HepG2 (cell line): ENCODE measurements around the gene DDAH2. TPM values are rescaled to one million over a fixed set of nuclear protein-coding genes. Genes with fewer than 3 reads are reported as not detected.

Source experiments
- CENPT ChIP-seq: sonication (generic); formaldehyde crosslinking; IDR thresholded peaks from 2 replicates; pipeline ENCODE4 v1.8.0; 2022; ENCODE audit warnings: low read depth, mild to moderate bottlenecking, moderate library complexity, missing genetic modification reagents
- FOXK1 ChIP-seq: sonication (generic); formaldehyde crosslinking; IDR thresholded peaks from 2 replicates; pipeline ENCODE4 v1.4.0; 2020; ENCODE audit warnings: low read depth, missing genetic modification reagents, borderline replicate concordance
- GLMP ChIP-seq: sonication (generic); formaldehyde crosslinking; IDR thresholded peaks from 2 replicates; pipeline ENCODE4 v1.9.0; 2021; ENCODE audit warnings: missing genetic modification reagents, mild to moderate bottlenecking, borderline replicate concordance
- GMEB1 ChIP-seq: sonication (generic); formaldehyde crosslinking; IDR thresholded peaks from 2 replicates; pipeline ENCODE4 v1.5.1; 2020; ENCODE audit warnings: missing genetic modification reagents, mild to moderate bottlenecking, borderline replicate concordance
- HMGXB3 ChIP-seq: sonication (generic); formaldehyde crosslinking; IDR thresholded peaks from 2 replicates; pipeline ENCODE4 v1.4.0; 2020; ENCODE audit warnings: missing genetic modification reagents, borderline replicate concordance
- HOMEZ ChIP-seq: IDR thresholded peaks from 2 replicates; pipeline ENCODE4 v1.6.1; 2016; ENCODE audit warnings: low read depth
- REPIN1 ChIP-seq: sonication (generic); formaldehyde crosslinking; IDR thresholded peaks from 2 replicates; pipeline ENCODE4 v1.8.0; 2022; ENCODE audit warnings: missing genetic modification reagents, low read depth, mild to moderate bottlenecking, borderline replicate concordance
- RFX3 ChIP-seq: IDR thresholded peaks from 2 replicates; pipeline ENCODE4 v1.6.1; 2016; ENCODE audit warnings: missing biosample characterization, missing genetic modification reagents
- SCMH1 ChIP-seq: sonication (generic); formaldehyde crosslinking; IDR thresholded peaks from 2 replicates; pipeline ENCODE4 v1.9.0; 2021; ENCODE audit warnings: missing genetic modification reagents, mild to moderate bottlenecking, borderline replicate concordance
- ZBTB3 ChIP-seq: sonication (generic); formaldehyde crosslinking; IDR thresholded peaks from 2 replicates; pipeline ENCODE4 v1.4.0; 2020; ENCODE audit warnings: low read depth, mild to moderate bottlenecking, moderate library complexity, missing genetic modification reagents, borderline replicate concordance
- ZFP36L1 ChIP-seq: sonication (generic); formaldehyde crosslinking; IDR thresholded peaks from 2 replicates; pipeline ENCODE4 v1.8.0; 2022; ENCODE audit warnings: mild to moderate bottlenecking, missing genetic modification reagents, moderate library complexity
- ZNF441 ChIP-seq: sonication (generic); formaldehyde crosslinking; IDR thresholded peaks from 2 replicates; pipeline ENCODE4 v1.7.0; 2021; ENCODE audit warnings: missing genetic modification reagents, borderline replicate concordance
- ZNF629 ChIP-seq: sonication (generic); formaldehyde crosslinking; conservative IDR thresholded peaks from 2 replicates; pipeline ENCODE4 v1.5.0; 2020; ENCODE audit warnings: missing genetic modification reagents
- polyA plus RNA-seq, 8 experiments: library from polyadenylated mRNA; depleted of rRNA in 3 of 8; stranded (reverse) in 7 of 8; unstranded in 1 of 8; fragments of >200 nt; fragmentation: Illumina TruSeq in 4 of 8; extraction: Trizol in 4 of 8; gene quantifications; 2 replicates each; pipeline versions ENCODE4 v1.2.1 to v1.2.3, GENCODE V29; 2011 to 2016; ENCODE audit warnings: low read depth in 4 of 8, missing spikeins in 1 of 8, mixed read lengths in 1 of 8; ENCODE audit not compliant: insufficient read depth in 1 of 8
- total RNA-seq, 5 experiments: library from RNA; depleted of rRNA; stranded (reverse); fragments of >200 nt; fragmentation: Illumina TruSeq; extraction: Trizol; gene quantifications; 2 replicates each; pipeline ENCODE4 v1.2.3, GENCODE V29; 2016; ENCODE audit warnings: low read depth in 1 of 5
- TF ChIP-seq, protein P1 (sequence below): sonication (generic); formaldehyde crosslinking; IDR thresholded peaks from 2 replicates; pipeline ENCODE4; 2020; ENCODE audit warnings: missing genetic modification reagents, mild to moderate bottlenecking, borderline replicate concordance

Gene DDAH2
- total and polyA plus RNA-seq, 2 of the 13 experiments (the other 11 are each of a cell fraction or from before 2014, with no cell fraction given): 16.4 to 21.1 TPM

DNA sequence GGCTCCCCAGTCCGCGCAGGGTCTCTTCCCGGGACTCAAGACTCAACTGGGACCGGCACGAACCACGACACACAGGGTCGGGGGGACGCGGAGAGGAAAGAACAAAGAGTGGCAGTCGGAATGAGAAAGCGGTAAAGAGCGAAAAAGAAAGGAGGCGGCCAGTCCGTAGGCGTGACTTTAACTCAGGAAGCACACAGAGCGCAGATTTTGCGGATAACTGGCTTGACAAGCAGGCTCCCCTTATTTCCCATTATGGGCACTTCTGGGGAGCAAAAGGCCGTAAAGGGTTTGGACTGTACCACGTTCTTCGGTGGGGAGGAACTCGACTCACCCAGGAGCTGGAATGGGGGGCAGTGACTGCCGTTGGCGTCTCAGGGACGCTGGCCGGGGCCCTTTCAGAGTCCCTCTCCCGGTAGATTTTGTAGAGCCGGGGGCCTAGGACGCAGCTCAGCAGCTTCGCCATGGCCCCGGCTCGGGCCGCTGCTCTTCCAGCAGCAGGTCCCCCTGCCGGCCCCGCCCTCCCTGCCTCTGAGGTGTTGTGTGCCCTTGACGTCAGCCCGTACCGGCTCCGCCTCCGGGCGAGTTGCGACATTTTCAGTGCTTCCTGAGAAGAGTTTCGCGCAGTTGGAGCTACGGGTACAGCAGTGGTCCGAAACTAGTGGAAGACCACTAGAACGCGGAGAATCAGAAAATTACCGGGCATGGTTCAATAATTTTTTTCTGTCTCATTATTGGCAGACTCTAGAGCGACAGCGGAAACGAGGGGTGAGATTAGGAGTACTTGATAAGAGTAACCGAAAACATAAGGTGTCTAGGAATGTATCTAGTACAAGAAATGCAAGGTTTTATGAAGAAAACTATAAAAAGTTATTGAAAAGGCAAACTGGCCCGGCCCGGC is 26.0 kb downstream of the DDAH2 start, which contains the start of gene ABHD16A (continued):
- TF ChIP-seq CENPT (CRISPR knock-in tag) (no peak), HMGXB3 (CRISPR knock-in tag) (peak; percentile 77; the same call in 1 of the 2 replicates), ZFP36L1 (peak; percentile 68; the same call in 1 of the 2 replicates), ZNF629 (CRISPR knock-in tag) (peak; percentile 41), ZBTB3 (CRISPR knock-in tag) (no peak), ZNF441 (peak; percentile 56; the same call in 1 of the 2 replicates), FOXK1 (CRISPR knock-in tag) (peak; percentile 90), RFX3 (CRISPR knock-in tag) (no peak), HOMEZ (CRISPR knock-in tag) (0 out of 2 replicates have a peak, but pooled peaks have one; percentile 72), GLMP (CRISPR knock-in tag) (no peak), REPIN1 (peak; percentile 87; the same call in 1 of the 2 replicates), GMEB1 (CRISPR knock-in tag) (peak; percentile 79), SCMH1 (CRISPR knock-in tag) (no peak)
- TF ChIP-seq, protein P1, sequence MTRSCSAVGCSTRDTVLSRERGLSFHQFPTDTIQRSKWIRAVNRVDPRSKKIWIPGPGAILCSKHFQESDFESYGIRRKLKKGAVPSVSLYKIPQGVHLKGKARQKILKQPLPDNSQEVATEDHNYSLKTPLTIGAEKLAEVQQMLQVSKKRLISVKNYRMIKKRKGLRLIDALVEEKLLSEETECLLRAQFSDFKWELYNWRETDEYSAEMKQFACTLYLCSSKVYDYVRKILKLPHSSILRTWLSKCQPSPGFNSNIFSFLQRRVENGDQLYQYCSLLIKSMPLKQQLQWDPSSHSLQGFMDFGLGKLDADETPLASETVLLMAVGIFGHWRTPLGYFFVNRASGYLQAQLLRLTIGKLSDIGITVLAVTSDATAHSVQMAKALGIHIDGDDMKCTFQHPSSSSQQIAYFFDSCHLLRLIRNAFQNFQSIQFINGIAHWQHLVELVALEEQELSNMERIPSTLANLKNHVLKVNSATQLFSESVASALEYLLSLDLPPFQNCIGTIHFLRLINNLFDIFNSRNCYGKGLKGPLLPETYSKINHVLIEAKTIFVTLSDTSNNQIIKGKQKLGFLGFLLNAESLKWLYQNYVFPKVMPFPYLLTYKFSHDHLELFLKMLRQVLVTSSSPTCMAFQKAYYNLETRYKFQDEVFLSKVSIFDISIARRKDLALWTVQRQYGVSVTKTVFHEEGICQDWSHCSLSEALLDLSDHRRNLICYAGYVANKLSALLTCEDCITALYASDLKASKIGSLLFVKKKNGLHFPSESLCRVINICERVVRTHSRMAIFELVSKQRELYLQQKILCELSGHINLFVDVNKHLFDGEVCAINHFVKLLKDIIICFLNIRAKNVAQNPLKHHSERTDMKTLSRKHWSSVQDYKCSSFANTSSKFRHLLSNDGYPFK (CRISPR knock-in tag): peak; percentile 25; the same call in 1 of the 2 replicates
